Activated CD8-positive, alpha-beta T cell treated with anti-CD3 and anti-CD28 coated beads for 36 hours (primary cell): ENCODE results near the gene FBXL16. TPM values are rescaled to one million over a fixed set of nuclear protein-coding genes. Genes with fewer than 3 reads are reported as not detected.

Experiments
- ATAC-seq: fragments of 200-7000 bp; cut with Tn5 transposase; one replicate; pipeline ENCODE4 v1.10.0; 2021; ENCODE audit warnings: mild to moderate bottlenecking, moderate library complexity
- CTCF ChIA-PET: fragments of 350-600 bp; sonication (Branson Sonifier 250); formaldehyde crosslinking; loops from one replicate; lab custom pipeline; 2021; ENCODE audit warnings: antibody characterized with exemption; lab: Charles Lee
- POLR2A ChIA-PET: fragments of 350-600 bp; sonication (Branson Sonifier 250); formaldehyde crosslinking; loops from one replicate; lab custom pipeline; 2021; ENCODE audit warnings: antibody characterized with exemption; lab: Charles Lee
- DNase-seq: peaks from one replicate; pipeline ENCODE4 v3.0.0-alpha.2; 2020
- H3K27ac Mint-ChIP-seq: one replicate; pipeline ENCODE4 v1.8.0; 2021; ENCODE audit warnings: mild to moderate bottlenecking, mixed read lengths
- H3K27me3 Mint-ChIP-seq: one replicate; pipeline ENCODE4 v1.8.0; 2021; ENCODE audit warnings: mixed read lengths
- H3K36me3 Mint-ChIP-seq: one replicate; pipeline ENCODE4 v1.8.0; 2021; ENCODE audit warnings: low read depth, mixed read lengths
- H3K4me1 Mint-ChIP-seq: one replicate; pipeline ENCODE4 v1.8.0; 2021; ENCODE audit warnings: low read depth, mixed read lengths
- H3K4me3 Mint-ChIP-seq: one replicate; pipeline ENCODE4 v1.8.0; 2021; ENCODE audit warnings: mild to moderate bottlenecking, moderate library complexity, mixed read lengths
- H3K9me3 Mint-ChIP-seq: one replicate; pipeline ENCODE4 v1.8.0; 2021; ENCODE audit warnings: mixed read lengths
- intact Hi-C: fragments of 100-400 bp; cut with micrococcal nuclease; formaldehyde crosslinking; loops from one replicate; pipeline ENCODE4 v1.10.0; 2022
- total RNA-seq, 2 experiments: library from RNA; stranded (reverse); gene quantifications; one replicate each; pipeline ENCODE4 v1.2.3, GENCODE V29; 2021
- TF ChIP-seq, protein P1 (sequence below): fragments of 200-600 bp; IDR thresholded peaks from one replicate; pipeline ENCODE4 v1.8.0; 2022; ENCODE audit warnings: antibody characterized with exemption, mild to moderate bottlenecking

FBXL16 gene
- total RNA-seq, 2 experiments from 2014 or later = 5.9 to 8.0 TPM

DNA sequence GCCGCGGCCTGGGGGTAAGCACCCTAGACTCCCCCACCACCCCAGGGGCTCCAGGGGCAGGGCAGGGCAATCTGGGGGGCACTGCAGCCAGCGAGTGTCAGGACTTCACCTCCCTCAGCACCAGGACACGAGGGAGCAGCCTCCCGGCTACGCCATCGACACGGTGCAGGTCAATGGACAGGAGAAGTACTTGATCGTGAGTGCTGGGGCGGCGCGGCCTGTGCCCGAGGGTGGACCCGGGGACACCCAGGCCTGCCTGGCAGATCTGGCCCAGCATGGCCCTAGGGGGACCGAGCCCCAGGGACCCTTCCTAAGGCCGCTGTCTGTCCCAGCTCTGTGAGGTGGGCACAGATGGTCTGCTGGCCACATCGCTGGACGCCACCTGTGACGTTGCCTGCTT lies 33.2 kb downstream of the FBXL16 start:
- intact Hi-C loops = no loop called here
- POLR2A ChIA-PET = interaction anchor here (1.2 kb wide), 1 partner anchor 21 kb away, joined by 4 read pairs; no protein-coding TSS in a partner anchor
- ATAC-seq = no peak
- no peak for DNase-seq
- Mint-ChIP-seq H3K9me3 (no peaks in the 10 kb centered on the region), H3K27me3 (peaks cover 7% of the 10 kb centered on the region), H3K4me1 (peaks cover 11% of the 10 kb centered on the region), H3K4me3 (no peak overlapping the region), H3K36me3 (peaks cover 10% of the 10 kb centered on the region), H3K27ac (no peak overlapping the region)
- TF ChIP-seq, protein P1, sequence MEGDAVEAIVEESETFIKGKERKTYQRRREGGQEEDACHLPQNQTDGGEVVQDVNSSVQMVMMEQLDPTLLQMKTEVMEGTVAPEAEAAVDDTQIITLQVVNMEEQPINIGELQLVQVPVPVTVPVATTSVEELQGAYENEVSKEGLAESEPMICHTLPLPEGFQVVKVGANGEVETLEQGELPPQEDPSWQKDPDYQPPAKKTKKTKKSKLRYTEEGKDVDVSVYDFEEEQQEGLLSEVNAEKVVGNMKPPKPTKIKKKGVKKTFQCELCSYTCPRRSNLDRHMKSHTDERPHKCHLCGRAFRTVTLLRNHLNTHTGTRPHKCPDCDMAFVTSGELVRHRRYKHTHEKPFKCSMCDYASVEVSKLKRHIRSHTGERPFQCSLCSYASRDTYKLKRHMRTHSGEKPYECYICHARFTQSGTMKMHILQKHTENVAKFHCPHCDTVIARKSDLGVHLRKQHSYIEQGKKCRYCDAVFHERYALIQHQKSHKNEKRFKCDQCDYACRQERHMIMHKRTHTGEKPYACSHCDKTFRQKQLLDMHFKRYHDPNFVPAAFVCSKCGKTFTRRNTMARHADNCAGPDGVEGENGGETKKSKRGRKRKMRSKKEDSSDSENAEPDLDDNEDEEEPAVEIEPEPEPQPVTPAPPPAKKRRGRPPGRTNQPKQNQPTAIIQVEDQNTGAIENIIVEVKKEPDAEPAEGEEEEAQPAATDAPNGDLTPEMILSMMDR = no peak
- CTCF ChIA-PET = no interaction called here

DNA sequence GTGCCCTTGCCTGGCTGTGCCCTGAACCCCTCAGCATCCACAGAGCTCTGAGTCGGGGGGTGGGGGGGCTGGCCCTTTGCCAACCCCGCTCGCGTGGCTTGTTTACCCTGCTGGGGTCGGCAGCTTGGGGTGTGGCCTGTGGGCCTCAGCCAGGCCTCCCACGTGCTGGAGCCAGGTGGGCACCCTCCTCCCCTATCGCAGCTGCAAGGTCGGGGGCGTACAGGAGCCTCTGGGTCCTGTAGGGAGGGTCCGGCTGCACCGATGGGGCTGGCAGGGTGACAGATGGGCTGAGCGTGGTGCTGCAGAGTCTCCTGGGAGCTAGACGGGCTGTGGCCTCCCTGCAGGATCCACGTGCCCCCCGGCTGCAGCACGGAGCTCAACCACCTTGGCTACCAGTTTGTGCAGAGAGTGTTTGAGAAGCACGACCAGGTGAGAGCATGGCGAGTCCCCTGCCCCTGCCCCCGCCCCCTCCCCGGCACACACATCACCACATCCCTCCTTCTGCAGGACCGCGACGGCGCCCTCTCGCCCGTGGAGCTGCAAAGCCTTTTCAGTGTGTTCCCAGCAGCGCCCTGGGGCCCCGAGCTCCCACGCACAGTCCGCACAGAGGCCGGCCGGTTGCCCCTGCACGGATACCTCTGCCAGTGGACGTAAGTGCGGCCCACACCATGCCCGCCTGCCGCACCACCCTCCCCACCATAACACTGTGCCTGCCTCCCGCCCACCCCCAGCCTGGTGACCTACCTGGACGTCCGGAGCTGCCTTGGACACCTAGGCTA lies 34.1 kb downstream of the FBXL16 start:
- Mint-ChIP-seq H3K27me3 (peaks cover 4% of the 10 kb centered on the region), H3K4me3 (no peak overlapping the region), H3K36me3 (peaks cover 10% of the 10 kb centered on the region), H3K27ac (no peak overlapping the region), H3K4me1 (peaks cover 12% of the 10 kb centered on the region), H3K9me3 (no peaks in the 10 kb centered on the region)
- ATAC-seq (no peak), DNase-seq (no peak)
- CTCF ChIA-PET = no interaction called here
- intact Hi-C loops = no loop called here
- POLR2A ChIA-PET = interaction anchor here (1.2 to 1.7 kb wide), 3 partner anchors 9 to 35 kb away, joined by 4 to 6 read pairs (median 5); partner anchors contain the start of genes METTL26 and STUB1
- TF ChIP-seq, protein P1 = no peak

DNA sequence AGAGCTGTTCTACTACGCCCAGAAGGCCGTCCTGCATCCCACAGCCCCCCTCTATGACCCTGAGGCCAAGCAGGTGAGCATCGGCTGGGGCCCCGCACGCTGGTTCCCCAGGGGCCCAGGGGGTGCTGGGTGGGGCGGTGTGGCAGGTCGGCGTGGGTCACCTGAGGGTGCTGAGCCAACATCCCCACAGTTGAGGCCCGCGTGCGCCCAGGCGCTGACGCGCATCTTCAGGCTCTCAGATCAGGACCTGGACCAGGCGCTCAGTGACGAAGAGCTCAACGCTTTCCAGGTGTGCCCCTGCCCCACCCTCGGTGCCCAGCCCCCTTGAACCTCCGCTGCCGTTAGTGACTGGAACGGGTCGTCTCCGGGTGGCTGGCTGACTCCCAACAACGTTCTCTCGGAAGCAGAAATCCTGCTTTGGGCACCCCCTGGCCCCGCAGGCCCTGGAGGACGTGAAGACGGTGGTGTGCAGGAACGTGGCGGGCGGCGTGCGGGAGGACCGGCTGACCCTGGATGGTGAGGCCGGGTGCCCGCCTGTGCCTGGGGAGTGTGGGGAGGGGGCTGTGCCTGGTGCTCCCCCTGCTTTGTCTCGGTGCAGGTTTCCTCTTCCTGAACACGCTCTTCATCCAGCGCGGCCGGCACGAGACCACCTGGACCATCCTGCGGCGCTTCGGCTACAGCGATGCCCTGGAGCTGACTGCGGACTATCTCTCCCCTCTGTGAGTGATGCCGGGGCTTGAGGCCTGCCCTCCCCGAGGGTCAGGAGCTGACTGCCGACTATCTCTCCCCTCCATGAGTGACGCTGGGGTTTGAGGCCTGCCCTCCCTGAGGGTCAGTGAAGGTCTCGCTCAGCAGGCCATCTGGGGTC lies 34.9 kb downstream of the FBXL16 start:
- intact Hi-C loops = no loop called here
- no peak overlapping the region for H3K4me3 Mint-ChIP-seq
- TF ChIP-seq, protein P1 = no peak
- ChIA-PET POLR2A (interaction anchor here (0.5 to 1.7 kb wide), 5 partner anchors 8 to 1785 kb away, joined by 3 to 9 read pairs (median 5); partner anchors contain the start of genes METTL26 and STUB1), CTCF (no interaction called here)
- peaks cover 12% of the 10 kb centered on the region for H3K4me1 Mint-ChIP-seq
- DNase-seq = no peak
- no peak for ATAC-seq
- H3K27ac Mint-ChIP-seq = no peak overlapping the region
- H3K36me3 Mint-ChIP-seq = peaks cover 10% of the 10 kb centered on the region
- H3K27me3 Mint-ChIP-seq = peaks cover 4% of the 10 kb centered on the region
- H3K9me3 Mint-ChIP-seq = no peaks in the 10 kb centered on the region

DNA sequence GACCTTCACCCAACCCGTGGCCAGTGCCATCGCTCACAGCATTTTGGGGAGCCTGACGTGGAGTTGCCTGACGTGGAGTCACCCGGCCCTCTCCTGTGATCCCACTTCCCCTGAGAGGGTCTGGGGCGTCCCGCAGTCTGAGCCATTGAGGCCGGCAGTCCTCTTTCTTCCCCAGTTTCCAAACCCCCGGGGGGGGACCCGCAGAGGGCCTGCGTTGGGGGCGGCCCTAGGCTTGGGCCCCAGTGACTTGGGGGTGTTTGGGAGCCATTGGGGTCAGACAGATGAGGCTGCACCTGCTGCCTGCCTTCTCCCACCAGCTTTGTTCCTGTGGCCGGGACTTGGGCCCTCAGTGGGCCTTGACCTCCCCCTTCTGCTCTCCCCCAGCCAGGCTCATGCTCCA lies 35.9 kb downstream of the FBXL16 start:
- Mint-ChIP-seq H3K4me3 (peak overlapping the region; percentile 75), H3K27me3 (no peaks in the 10 kb centered on the region), H3K4me1 (peaks cover 9% of the 10 kb centered on the region), H3K36me3 (peaks cover 10% of the 10 kb centered on the region), H3K27ac (peak overlapping the region; percentile 20), H3K9me3 (no peaks in the 10 kb centered on the region)
- CTCF ChIA-PET = no interaction called here
- intact Hi-C loops = loop anchor here (10.0 kb wide), 1 partner anchor 85 kb away; no protein-coding TSS in a partner anchor
- TF ChIP-seq, protein P1 = no peak
- no peak for DNase-seq
- no peak for ATAC-seq
- POLR2A ChIA-PET = interaction anchor here (1.5 to 2.7 kb wide), 2 partner anchors 9 to 19 kb away, joined by 9 to 11 read pairs; partner anchors contain the start of gene WDR90
